HepG2 (cell line): ENCODE data around the gene SMCO4. TPM values are rescaled to one million over a fixed set of nuclear protein-coding genes. Genes with fewer than 3 reads are reported as not detected.

ENCODE experiments used
- CERS6 ChIP-seq: sonication (generic); formaldehyde crosslinking; IDR thresholded peaks from 2 replicates; pipeline ENCODE4 v1.5.0; 2020; ENCODE audit warnings: missing genetic modification reagents
- FOXA3 ChIP-seq: IDR thresholded peaks from 2 replicates; pipeline ENCODE4 v1.6.1; 2016; ENCODE audit warnings: missing genetic modification reagents, missing compliant biosample characterization
- JUNB ChIP-seq: sonication (generic); formaldehyde crosslinking; IDR thresholded peaks from 2 replicates; pipeline ENCODE4 v1.8.0; 2022; ENCODE audit warnings: missing genetic modification reagents, mild to moderate bottlenecking, borderline replicate concordance
- MIXL1 ChIP-seq: IDR thresholded peaks from 2 replicates; pipeline ENCODE4 v1.6.1; 2016
- PAXIP1 ChIP-seq: sonication (generic); formaldehyde crosslinking; conservative IDR thresholded peaks from 2 replicates; pipeline ENCODE4 v1.4.0; 2020; ENCODE audit warnings: mild to moderate bottlenecking, missing genetic modification reagents, moderate library complexity
- PPARG ChIP-seq: conservative IDR thresholded peaks from 2 replicates; pipeline ENCODE4 v1.6.1; 2016; ENCODE audit warnings: missing biosample characterization, missing genetic modification reagents
- STAG1 ChIP-seq: sonication (generic); formaldehyde crosslinking; IDR thresholded peaks from 2 replicates; pipeline ENCODE4 v1.4.0; 2020; ENCODE audit warnings: missing genetic modification reagents
- THAP11 ChIP-seq: IDR thresholded peaks from 2 replicates; pipeline ENCODE4 v1.6.1; 2016; ENCODE audit warnings: missing biosample characterization, missing genetic modification reagents
- ZBTB7A ChIP-seq: sonication (generic); formaldehyde crosslinking; IDR thresholded peaks from 2 replicates; pipeline ENCODE4 v1.8.0; 2022; ENCODE audit warnings: mild to moderate bottlenecking, missing genetic modification reagents
- ZBTB7B ChIP-seq: sonication (generic); formaldehyde crosslinking; IDR thresholded peaks from 2 replicates; pipeline ENCODE4 v1.4.0; 2020; ENCODE audit warnings: missing genetic modification reagents
- ZFAT ChIP-seq: sonication (generic); formaldehyde crosslinking; conservative IDR thresholded peaks from 2 replicates; pipeline ENCODE4 v1.8.1; 2023; ENCODE audit warnings: missing genetic modification reagents, inconsistent platforms
- ZNF614 ChIP-seq: IDR thresholded peaks from 2 replicates; pipeline ENCODE4 v1.6.1; 2018; ENCODE audit warnings: missing biosample characterization, missing genetic modification reagents, inconsistent platforms, borderline replicate concordance
- ZNF629 ChIP-seq: sonication (generic); formaldehyde crosslinking; conservative IDR thresholded peaks from 2 replicates; pipeline ENCODE4 v1.5.0; 2020; ENCODE audit warnings: missing genetic modification reagents
- ZNF747 ChIP-seq: sonication (generic); formaldehyde crosslinking; IDR thresholded peaks from 2 replicates; pipeline ENCODE4 v1.8.1; 2023; ENCODE audit warnings: missing genetic modification reagents, mild to moderate bottlenecking, borderline replicate concordance
- ZSCAN21 ChIP-seq: sonication (generic); formaldehyde crosslinking; IDR thresholded peaks from 2 replicates; pipeline ENCODE4 v1.8.0; 2022; ENCODE audit warnings: mild to moderate bottlenecking, missing genetic modification reagents, moderate library complexity, borderline replicate concordance
- polyA plus RNA-seq, 8 experiments: library from polyadenylated mRNA; depleted of rRNA in 3 of 8; stranded (reverse) in 7 of 8; unstranded in 1 of 8; fragments of >200 nt; fragmentation: Illumina TruSeq in 4 of 8; extraction: Trizol in 4 of 8; gene quantifications; 2 replicates each; pipeline versions ENCODE4 v1.2.1 to v1.2.3, GENCODE V29; 2011 to 2016; ENCODE audit warnings: low read depth in 4 of 8, missing spikeins in 1 of 8, mixed read lengths in 1 of 8; ENCODE audit not compliant: insufficient read depth in 1 of 8
- total RNA-seq, 5 experiments: library from RNA; depleted of rRNA; stranded (reverse); fragments of >200 nt; fragmentation: Illumina TruSeq; extraction: Trizol; gene quantifications; 2 replicates each; pipeline ENCODE4 v1.2.3, GENCODE V29; 2016; ENCODE audit warnings: low read depth in 1 of 5
- TF ChIP-seq, protein P1 (sequence below): sonication (generic); formaldehyde crosslinking; IDR thresholded peaks from 2 replicates; pipeline ENCODE4 v1.4.0; 2020; ENCODE audit warnings: missing genetic modification reagents, mild to moderate bottlenecking, borderline replicate concordance
- TF ChIP-seq, protein P2 (sequence below): sonication (generic); formaldehyde crosslinking; IDR thresholded peaks from 2 replicates; pipeline ENCODE4 v1.4.0; 2020; ENCODE audit warnings: missing genetic modification reagents
- TF ChIP-seq, protein P3 (sequence below): sonication (generic); formaldehyde crosslinking; IDR thresholded peaks from 2 replicates; pipeline ENCODE4 v1.4.0; 2020; ENCODE audit warnings: missing genetic modification reagents

SMCO4 gene
- total and polyA plus RNA-seq, 2 of the 13 experiments (the other 11 are each of a cell fraction or from before 2014, with no cell fraction given) = 10.6 to 28.5 TPM

DNA sequence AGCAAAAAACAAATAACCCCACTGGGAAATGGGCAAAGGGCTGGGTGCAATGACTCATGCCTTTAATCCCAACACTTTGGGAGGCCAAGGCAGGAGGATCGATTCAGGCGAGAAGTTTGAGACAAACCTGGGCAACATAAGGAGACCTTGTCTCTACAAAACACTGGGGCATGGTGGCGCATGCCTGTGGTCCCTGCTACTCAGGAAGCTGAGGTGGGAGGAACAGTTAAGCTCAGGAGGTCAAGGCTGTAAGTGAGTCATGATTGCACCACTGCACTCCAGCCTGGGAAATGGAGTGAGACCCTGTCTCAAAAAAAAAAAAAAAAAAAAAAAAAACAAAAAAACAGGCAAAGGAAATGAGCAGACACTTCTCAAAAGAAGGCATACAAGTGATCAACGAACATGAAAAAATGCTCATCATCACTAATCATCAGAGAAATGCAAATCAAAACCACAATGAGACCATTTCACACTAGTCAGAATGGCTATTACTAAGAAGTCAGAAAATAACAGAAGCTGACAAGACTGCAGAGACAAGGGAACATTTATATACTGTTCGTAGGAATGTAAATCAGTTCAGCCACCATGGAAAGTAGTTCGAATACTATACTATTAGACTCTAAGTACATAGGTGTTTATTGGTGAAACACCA is 48.2 kb upstream of the SMCO4 start (continued):
- no peak for TF ChIP-seq ZNF747
- TF ChIP-seq FOXA3 = peak; percentile 48; the same call in 1 of the 2 replicates
- peak; percentile 41; the same call in 1 of the 2 replicates for TF ChIP-seq MIXL1 (CRISPR knock-in tag)
- TF ChIP-seq ZBTB7B = 0 out of 2 replicates have a peak, but pooled peaks have one; percentile 49
- TF ChIP-seq, protein P1, sequence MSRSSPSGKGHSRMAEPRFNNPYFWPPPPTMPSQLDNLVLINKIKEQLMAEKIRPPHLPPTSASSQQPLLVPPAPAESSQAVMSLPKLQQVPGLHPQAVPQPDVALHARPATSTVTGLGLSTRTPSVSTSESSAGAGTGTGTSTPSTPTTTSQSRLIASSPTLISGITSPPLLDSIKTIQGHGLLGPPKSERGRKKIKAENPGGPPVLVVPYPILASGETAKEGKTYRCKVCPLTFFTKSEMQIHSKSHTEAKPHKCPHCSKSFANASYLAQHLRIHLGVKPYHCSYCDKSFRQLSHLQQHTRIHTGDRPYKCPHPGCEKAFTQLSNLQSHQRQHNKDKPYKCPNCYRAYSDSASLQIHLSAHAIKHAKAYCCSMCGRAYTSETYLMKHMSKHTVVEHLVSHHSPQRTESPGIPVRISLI = peak; percentile 93
- no peak for TF ChIP-seq CERS6 (CRISPR knock-in tag)
- peak; percentile 60 for TF ChIP-seq PAXIP1
- peak; percentile 60; the same call in 1 of the 2 replicates for TF ChIP-seq ZNF614 (CRISPR knock-in tag)
- TF ChIP-seq, protein P2, sequence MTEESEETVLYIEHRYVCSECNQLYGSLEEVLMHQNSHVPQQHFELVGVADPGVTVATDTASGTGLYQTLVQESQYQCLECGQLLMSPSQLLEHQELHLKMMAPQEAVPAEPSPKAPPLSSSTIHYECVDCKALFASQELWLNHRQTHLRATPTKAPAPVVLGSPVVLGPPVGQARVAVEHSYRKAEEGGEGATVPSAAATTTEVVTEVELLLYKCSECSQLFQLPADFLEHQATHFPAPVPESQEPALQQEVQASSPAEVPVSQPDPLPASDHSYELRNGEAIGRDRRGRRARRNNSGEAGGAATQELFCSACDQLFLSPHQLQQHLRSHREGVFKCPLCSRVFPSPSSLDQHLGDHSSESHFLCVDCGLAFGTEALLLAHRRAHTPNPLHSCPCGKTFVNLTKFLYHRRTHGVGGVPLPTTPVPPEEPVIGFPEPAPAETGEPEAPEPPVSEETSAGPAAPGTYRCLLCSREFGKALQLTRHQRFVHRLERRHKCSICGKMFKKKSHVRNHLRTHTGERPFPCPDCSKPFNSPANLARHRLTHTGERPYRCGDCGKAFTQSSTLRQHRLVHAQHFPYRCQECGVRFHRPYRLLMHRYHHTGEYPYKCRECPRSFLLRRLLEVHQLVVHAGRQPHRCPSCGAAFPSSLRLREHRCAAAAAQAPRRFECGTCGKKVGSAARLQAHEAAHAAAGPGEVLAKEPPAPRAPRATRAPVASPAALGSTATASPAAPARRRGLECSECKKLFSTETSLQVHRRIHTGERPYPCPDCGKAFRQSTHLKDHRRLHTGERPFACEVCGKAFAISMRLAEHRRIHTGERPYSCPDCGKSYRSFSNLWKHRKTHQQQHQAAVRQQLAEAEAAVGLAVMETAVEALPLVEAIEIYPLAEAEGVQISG = peak; percentile 27; the same call in 1 of the 2 replicates
- 0 out of 2 replicates have a peak, but pooled peaks have one; percentile 21 for TF ChIP-seq ZNF629 (CRISPR knock-in tag)
- TF ChIP-seq PPARG = 0 out of 2 replicates have a peak, but pooled peaks have one; percentile 11
- TF ChIP-seq ZSCAN21 (CRISPR knock-in tag) = no peak
- peak; percentile 9; the same call in 1 of the 2 replicates for TF ChIP-seq STAG1
- TF ChIP-seq ZBTB7A = peak; percentile 77; the same call in 1 of the 2 replicates
- TF ChIP-seq, protein P3, sequence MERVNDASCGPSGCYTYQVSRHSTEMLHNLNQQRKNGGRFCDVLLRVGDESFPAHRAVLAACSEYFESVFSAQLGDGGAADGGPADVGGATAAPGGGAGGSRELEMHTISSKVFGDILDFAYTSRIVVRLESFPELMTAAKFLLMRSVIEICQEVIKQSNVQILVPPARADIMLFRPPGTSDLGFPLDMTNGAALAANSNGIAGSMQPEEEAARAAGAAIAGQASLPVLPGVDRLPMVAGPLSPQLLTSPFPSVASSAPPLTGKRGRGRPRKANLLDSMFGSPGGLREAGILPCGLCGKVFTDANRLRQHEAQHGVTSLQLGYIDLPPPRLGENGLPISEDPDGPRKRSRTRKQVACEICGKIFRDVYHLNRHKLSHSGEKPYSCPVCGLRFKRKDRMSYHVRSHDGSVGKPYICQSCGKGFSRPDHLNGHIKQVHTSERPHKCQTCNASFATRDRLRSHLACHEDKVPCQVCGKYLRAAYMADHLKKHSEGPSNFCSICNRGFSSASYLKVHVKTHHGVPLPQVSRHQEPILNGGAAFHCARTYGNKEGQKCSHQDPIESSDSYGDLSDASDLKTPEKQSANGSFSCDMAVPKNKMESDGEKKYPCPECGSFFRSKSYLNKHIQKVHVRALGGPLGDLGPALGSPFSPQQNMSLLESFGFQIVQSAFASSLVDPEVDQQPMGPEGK (CRISPR knock-in tag) = 0 out of 2 replicates have a peak, but pooled peaks have one; percentile 31
- no peak for TF ChIP-seq ZFAT (CRISPR knock-in tag)
- TF ChIP-seq THAP11 (CRISPR knock-in tag) = peak; percentile 56
- peak; percentile 86 for TF ChIP-seq JUNB (CRISPR knock-in tag)
